Epithelial cell of esophagus (primary cell): ENCODE results near the gene NUMB.
"Not testable (repeated sequence)": the region's sequence is repeated elsewhere in the genome, so short reads cannot be mapped to it uniquely, and the experiment has no call there.

Experiments used
- DNase-seq: peaks from one replicate; pipeline ENCODE4 v3.0.0; 2010; ENCODE audit warnings: low read depth
- H3K4me3 ChIP-seq: 2 replicates; pipeline ENCODE4 v1.5.1; 2011; ENCODE audit warnings: mild to moderate bottlenecking, low read length, control low read depth
- CTCF ChIP-seq: IDR thresholded peaks from 2 replicates; pipeline ENCODE4 v1.5.1; 2011; ENCODE audit warnings: low read depth, mild to moderate bottlenecking, low read length, control low read depth, inconsistent platforms; ENCODE audit not compliant: insufficient read depth; ENCODE audit errors: missing control alignments

Gene NUMB

GRCh38 chr14:73359445-73359844, 98.9 kb downstream of the NUMB start:
- DNase-seq, result no peak
- TF ChIP-seq CTCF, result no peak
- no peak overlapping the region for H3K4me3 ChIP-seq

DNA sequence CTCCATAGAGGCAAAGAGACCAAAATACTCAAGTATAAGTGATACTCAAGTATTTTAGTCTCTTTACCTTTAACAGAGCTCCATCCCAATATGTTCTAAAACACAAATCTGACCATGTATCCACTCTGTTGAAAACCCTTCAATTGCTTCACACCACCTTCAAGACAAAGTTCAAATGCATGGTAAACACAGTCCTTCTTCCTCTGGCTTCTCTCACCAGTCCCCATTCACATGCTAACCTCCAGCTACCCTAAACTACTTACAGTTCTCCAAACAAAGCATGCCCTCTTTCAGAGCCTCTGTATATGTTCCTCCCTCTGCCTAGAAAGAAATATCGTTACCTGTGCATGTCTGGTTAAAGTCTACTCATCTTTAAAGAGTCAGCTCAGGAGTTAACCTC, 100.2 kb downstream of the NUMB start:
- no peak overlapping the region for H3K4me3 ChIP-seq
- DNase-seq, result no peak
- no peak for TF ChIP-seq CTCF

DNA sequence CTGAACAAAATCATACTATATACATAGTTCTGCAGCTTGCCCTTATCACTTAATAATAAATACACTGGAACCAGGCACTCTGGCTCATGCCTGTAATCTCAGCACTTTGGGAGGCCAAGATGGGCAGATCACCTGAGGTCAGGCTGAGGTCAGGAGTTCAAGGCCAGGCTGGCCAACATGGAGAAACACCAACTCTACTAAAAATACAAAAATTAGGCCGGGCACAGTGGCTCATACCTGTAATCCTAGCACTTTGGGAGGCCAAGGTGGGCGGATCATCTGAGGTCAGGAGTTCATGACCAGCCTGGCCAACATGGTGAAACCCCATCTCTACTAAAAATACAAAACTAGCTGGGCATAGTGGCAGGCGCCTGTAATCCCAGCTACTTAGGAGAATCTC, 109.3 kb downstream of the NUMB start:
- not testable (repeated sequence) for H3K4me3 ChIP-seq, DNase-seq

- TF ChIP-seq CTCF, result no peak
- H3K4me3 ChIP-seq, result no peak overlapping the region
- no peak for DNase-seq
These were observed 114.0 kb downstream of the NUMB start for GRCh38 chr14:73344319-73344718.

GRCh38 chr14:73342670-73343069, 115.7 kb downstream of the NUMB start:
- no peak overlapping the region for H3K4me3 ChIP-seq
- no peak for TF ChIP-seq CTCF
- DNase-seq, result no peak

DNA sequence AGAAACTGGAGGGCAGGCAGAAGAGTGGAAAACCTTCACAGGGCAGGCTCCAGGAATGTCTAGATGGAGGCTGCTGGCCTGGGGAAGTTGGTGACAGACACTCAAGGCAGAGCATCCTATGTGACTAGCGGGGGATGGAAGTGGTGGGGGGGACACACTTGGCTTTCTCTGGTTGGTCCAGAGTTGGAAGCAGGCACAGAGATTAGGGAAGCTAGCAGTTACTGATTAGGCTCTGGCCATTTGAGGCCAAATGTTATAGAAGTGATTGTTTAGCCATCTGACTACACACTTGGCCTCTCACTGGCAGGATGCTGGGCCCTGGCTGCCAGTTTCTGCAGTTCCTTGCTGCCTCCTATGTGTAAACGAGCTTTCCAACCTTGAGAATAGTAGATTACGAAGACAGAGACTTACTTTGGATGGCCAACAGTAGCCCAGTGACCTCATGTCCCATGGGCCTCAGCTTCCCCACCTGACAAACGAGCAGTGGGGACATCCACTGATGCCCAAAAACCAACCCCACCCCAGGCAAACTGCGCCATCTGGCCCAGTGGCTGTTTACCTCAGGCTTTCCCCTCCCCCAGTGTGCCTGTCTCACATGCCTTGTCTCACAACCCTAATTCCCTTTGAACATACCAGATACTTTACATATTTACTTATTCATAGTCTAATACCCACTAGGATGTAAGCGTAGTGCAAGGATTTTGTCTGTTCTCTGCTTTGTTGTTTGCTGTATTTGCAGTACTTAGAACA, 118.3 kb downstream of the NUMB start:
- no peak overlapping the region for H3K4me3 ChIP-seq
- no peak for DNase-seq
- TF ChIP-seq CTCF, result no peak

GRCh38 chr14:73339206-73339605, 119.1 kb downstream of the NUMB start:
- DNase-seq, result no peak
- no peak overlapping the region for H3K4me3 ChIP-seq
- TF ChIP-seq CTCF, result no peak
